HL-60 (cell line): Measurements from ENCODE around the gene CDHR1.
A peak's percentile ranks its signal among the peaks of the same experiment; 100 is the strongest.

Experiments used
- GABPA ChIP-seq: IDR thresholded peaks from 2 replicates; pipeline ENCODE4 v1.6.1; 2012; ENCODE audit warnings: low read depth
- REST ChIP-seq: IDR thresholded peaks from 2 replicates; pipeline ENCODE4 v1.6.1; 2012; ENCODE audit warnings: low read depth; ENCODE audit not compliant: insufficient replicate concordance
- TF ChIP-seq, protein P1 (sequence below): IDR thresholded peaks from one replicate; pipeline ENCODE4 v1.5.1; 2011; ENCODE audit warnings: low read length, control low read depth, inconsistent platforms; ENCODE audit not compliant: insufficient read depth

GRCh38 chr10:84204122-84204521 is 9.8 kb downstream of the CDHR1 start:
- TF ChIP-seq, protein P1, sequence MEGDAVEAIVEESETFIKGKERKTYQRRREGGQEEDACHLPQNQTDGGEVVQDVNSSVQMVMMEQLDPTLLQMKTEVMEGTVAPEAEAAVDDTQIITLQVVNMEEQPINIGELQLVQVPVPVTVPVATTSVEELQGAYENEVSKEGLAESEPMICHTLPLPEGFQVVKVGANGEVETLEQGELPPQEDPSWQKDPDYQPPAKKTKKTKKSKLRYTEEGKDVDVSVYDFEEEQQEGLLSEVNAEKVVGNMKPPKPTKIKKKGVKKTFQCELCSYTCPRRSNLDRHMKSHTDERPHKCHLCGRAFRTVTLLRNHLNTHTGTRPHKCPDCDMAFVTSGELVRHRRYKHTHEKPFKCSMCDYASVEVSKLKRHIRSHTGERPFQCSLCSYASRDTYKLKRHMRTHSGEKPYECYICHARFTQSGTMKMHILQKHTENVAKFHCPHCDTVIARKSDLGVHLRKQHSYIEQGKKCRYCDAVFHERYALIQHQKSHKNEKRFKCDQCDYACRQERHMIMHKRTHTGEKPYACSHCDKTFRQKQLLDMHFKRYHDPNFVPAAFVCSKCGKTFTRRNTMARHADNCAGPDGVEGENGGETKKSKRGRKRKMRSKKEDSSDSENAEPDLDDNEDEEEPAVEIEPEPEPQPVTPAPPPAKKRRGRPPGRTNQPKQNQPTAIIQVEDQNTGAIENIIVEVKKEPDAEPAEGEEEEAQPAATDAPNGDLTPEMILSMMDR: peak; percentile 41
- no peak for TF ChIP-seq REST
- TF ChIP-seq GABPA: no peak
